ENCODE data around the gene ITGA1.

Gene ITGA1

GRCh38 chr5:52772668-52773067, 15.0 kb upstream of the ITGA1 start:
- DNase-seq (ENCODE audit: low read depth) = no peak

GRCh38 chr5:52773342-52773741, 14.4 kb upstream of the ITGA1 start:
- DNase-seq (ENCODE audit: low read depth) = no peak

GRCh38 chr5:52774005-52774410, 13.7 kb upstream of the ITGA1 start:
- no peak for DNase-seq (ENCODE audit: low read depth)

- no peak for DNase-seq (ENCODE audit: low read depth)
These were observed 11.6 kb upstream of the ITGA1 start for GRCh38 chr5:52776116-52776515.

GRCh38 chr5:52777186-52777585, 10.5 kb upstream of the ITGA1 start:
- no peak for DNase-seq (ENCODE audit: low read depth)

GRCh38 chr5:52778781-52779180, 8.9 kb upstream of the ITGA1 start:
- DNase-seq (ENCODE audit: low read depth) = no peak

- DNase-seq (ENCODE audit: low read depth) = no peak
These were observed 8.5 kb upstream of the ITGA1 start for GRCh38 chr5:52779213-52779612.

GRCh38 chr5:52783226-52783959, 4.3 kb upstream of the ITGA1 start:
- DNase-seq (ENCODE audit: low read depth) = peak; percentile 60

- no peak for DNase-seq (ENCODE audit: low read depth)
These were observed 3.0 kb upstream of the ITGA1 start for GRCh38 chr5:52784737-52785136.

GRCh38 chr5:52786391-52786790, 1.3 kb upstream of the ITGA1 start:
- no peak for DNase-seq (ENCODE audit: low read depth)

- no peak for DNase-seq (ENCODE audit: low read depth)
These were observed 642 bp upstream of the ITGA1 start for GRCh38 chr5:52786949-52787599.

- DNase-seq (ENCODE audit: low read depth) = no peak
These were observed 747 bp downstream of the ITGA1 start for GRCh38 chr5:52788505-52788821.

- no peak for DNase-seq (ENCODE audit: low read depth)
These were observed 1.7 kb downstream of the ITGA1 start for GRCh38 chr5:52789378-52789777.

GRCh38 chr5:52789851-52790250, 2.1 kb downstream of the ITGA1 start:
- no peak for DNase-seq (ENCODE audit: low read depth)

GRCh38 chr5:52791366-52791765, 3.6 kb downstream of the ITGA1 start:
- no peak for DNase-seq (ENCODE audit: low read depth)

- DNase-seq (ENCODE audit: low read depth) = no peak
These were observed 6.8 kb downstream of the ITGA1 start for GRCh38 chr5:52794519-52794918.

- no peak for DNase-seq (ENCODE audit: low read depth)
These were observed 8.3 kb downstream of the ITGA1 start for GRCh38 chr5:52796031-52796430.

GRCh38 chr5:52796516-52797103, 8.9 kb downstream of the ITGA1 start:
- DNase-seq (ENCODE audit: low read depth) = no peak

GRCh38 chr5:52798938-52799337, 11.2 kb downstream of the ITGA1 start:
- DNase-seq (ENCODE audit: low read depth) = no peak

- peak; percentile 77 for DNase-seq (ENCODE audit: low read depth)
These were observed 11.8 kb downstream of the ITGA1 start for GRCh38 chr5:52799358-52799982.

GRCh38 chr5:52799983-52800393, 12.3 kb downstream of the ITGA1 start:
- DNase-seq (ENCODE audit: low read depth) = peak; percentile 80

GRCh38 chr5:52800394-52801213, 12.9 kb downstream of the ITGA1 start:
- no peak for DNase-seq (ENCODE audit: low read depth)
